Medulla oblongata (tissue), 1 donor: Measurements from ENCODE around the gene FBXO40.
A peak's percentile ranks its signal among the peaks of the same experiment; 100 is the strongest.

ENCODE experiments used
- DNase-seq: peaks from one replicate; pipeline ENCODE4 v3.0.0-alpha.2; 2015; ENCODE audit errors: extremely low spot score

Gene FBXO40

GRCh38 chr3:121621491-121621890 lies 28.3 kb downstream of the FBXO40 start:
- no peak for DNase-seq

- DNase-seq: no peak
These were observed 31.1 kb downstream of the FBXO40 start for GRCh38 chr3:121624147-121624899.

GRCh38 chr3:121626495-121626894 lies 33.3 kb downstream of the FBXO40 start:
- DNase-seq: no peak

- no peak for DNase-seq
These were observed 34.0 kb downstream of the FBXO40 start for GRCh38 chr3:121627211-121627610.

- DNase-seq: no peak
These were observed 34.4 kb downstream of the FBXO40 start for GRCh38 chr3:121627622-121628021.

GRCh38 chr3:121629601-121630000 lies 36.4 kb downstream of the FBXO40 start:
- DNase-seq: no peak

GRCh38 chr3:121630355-121630754 lies 37.2 kb downstream of the FBXO40 start:
- no peak for DNase-seq

GRCh38 chr3:121637922-121638321 lies 44.7 kb downstream of the FBXO40 start:
- DNase-seq: no peak

- no peak for DNase-seq
These were observed 47.9 kb downstream of the FBXO40 start for GRCh38 chr3:121641127-121641526.

- DNase-seq: no peak
These were observed 49.6 kb downstream of the FBXO40 start for GRCh38 chr3:121642601-121643314.

- DNase-seq: no peak
These were observed 51.9 kb downstream of the FBXO40 start for GRCh38 chr3:121645054-121645453.

- DNase-seq: peak; percentile 62
These were observed 55.2 kb downstream of the FBXO40 start for GRCh38 chr3:121648219-121648958.

GRCh38 chr3:121649645-121650044 lies 56.5 kb downstream of the FBXO40 start:
- no peak for DNase-seq

GRCh38 chr3:121651684-121652083 lies 58.5 kb downstream of the FBXO40 start:
- DNase-seq: no peak

GRCh38 chr3:121654493-121655385 lies 61.6 kb downstream of the FBXO40 start:
- DNase-seq: no peak

GRCh38 chr3:121658716-121659435 lies 65.7 kb downstream of the FBXO40 start:
- no peak for DNase-seq

GRCh38 chr3:121659586-121659985 lies 66.4 kb downstream of the FBXO40 start:
- peak; percentile 19 for DNase-seq

- DNase-seq: peak; percentile 68
These were observed 67.4 kb downstream of the FBXO40 start, which contains the start of gene HCLS1 for GRCh38 chr3:121660356-121661171. Gene HCLS1, minus strand, starts transcription at chr3:121660903. Its CDS starts 2,556 bp downstream, at chr3:121658347.

GRCh38 chr3:121661376-121661775 lies 68.2 kb downstream of the FBXO40 start:
- DNase-seq: no peak

GRCh38 chr3:121662742-121663141 lies 69.6 kb downstream of the FBXO40 start:
- no peak for DNase-seq
